SKM-1 treated with dmso at 0.1 percent for 144 hours (cell line): ENCODE results near the gene DDX56.
"Not testable (repeated sequence)": the region's sequence is repeated elsewhere in the genome, so short reads cannot be mapped to it uniquely, and the experiment has no call there.

ENCODE experiments used
- DNase-seq: peaks from one replicate; lab custom pipeline; 2025; ENCODE audit not compliant: unreplicated experiment; lab: John Stamatoyannopoulos, UW

The DDX56 gene

DNA sequence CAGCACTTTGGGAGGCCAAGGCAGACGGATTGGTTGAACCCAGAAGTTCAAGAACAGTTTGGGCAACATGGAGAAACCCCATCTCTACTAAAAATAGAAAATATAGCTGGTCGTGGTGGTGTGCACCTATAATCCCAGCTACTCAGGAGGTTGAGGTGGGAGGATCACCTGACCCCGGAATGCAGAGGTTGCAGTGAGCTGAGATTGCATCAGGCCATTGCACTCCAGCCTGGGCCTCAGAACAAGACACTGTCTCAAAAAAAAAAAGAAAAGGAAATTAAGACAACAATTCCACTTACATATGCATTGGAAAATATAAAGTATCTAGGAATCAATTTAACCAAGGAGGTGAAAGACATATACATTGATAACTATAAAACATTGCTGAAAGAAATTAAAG lies 25.5 kb upstream of the DDX56 start:
- DNase-seq: no peak

DNA sequence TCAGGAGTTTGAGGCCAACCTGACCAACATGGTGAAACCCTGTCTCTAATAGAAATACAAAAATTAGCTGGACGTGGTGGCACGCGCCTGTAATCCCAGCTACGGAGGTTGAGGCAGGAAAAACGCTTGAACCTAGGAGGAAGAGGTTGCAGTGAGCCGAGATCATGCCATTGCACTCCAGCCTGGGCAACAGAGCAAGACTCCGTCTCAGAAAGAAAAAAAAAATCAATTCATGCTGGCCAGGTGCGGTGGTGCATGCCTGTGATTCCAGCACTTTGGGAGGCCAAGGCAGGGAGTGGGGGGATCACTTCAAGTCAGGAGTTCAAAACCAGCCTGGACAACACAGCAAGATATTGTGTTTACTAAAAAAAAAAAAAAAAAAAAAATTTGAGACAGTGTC lies 23.5 kb upstream of the DDX56 start:
- DNase-seq: not testable (repeated sequence)

DNA sequence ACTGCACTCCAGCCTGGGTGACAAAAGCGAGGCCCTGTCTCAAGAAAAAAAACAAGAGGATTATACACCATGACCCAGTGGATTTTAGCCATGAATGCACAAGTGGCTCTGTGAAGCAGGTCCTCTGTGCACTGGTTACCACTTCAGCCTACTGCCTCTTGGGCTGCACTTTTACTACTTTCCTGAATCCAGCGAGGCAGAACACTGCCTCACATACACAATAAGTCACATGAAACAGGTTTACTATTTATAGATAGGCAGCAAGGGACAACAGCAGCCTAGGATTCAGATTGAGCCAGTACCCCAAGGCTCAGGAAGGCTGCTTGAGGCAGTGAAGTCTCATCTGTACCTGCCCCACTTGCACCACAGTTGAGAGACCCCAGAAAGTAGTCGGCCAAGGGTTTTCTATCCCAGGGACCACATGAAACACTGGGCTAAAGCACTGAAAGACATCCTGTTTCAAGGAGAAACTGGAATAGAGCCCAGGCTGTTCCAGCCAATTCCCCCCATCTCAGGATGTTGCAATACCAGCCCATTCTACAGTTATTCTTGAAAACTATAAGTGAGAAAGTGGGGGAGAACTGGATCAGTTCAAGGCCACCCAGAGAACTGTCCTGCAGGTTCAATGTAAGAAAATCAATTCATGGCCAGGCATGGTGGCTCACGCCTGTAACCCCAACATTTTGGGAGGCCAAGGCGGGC lies 22.4 kb upstream of the DDX56 start:
- no peak for DNase-seq

DNA sequence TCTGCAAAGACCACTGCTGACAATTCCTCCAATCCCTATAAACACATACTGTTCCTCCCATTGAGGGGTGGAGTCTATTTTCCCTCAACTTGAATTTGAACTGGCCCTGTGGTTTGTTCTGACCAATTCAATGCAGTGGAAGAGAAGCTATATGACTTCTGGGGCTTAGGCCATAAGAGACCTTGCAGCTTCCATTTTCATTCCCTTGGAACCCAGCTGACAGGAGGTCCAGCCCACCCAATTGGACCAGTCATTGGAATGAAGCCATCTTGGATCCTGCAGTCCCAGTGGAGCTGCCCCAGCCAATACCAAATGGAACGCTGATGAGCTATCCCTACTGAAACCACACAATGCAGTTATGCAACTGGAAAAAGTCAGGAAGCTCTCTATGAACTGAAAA lies 17.2 kb upstream of the DDX56 start:
- DNase-seq: no peak

DNA sequence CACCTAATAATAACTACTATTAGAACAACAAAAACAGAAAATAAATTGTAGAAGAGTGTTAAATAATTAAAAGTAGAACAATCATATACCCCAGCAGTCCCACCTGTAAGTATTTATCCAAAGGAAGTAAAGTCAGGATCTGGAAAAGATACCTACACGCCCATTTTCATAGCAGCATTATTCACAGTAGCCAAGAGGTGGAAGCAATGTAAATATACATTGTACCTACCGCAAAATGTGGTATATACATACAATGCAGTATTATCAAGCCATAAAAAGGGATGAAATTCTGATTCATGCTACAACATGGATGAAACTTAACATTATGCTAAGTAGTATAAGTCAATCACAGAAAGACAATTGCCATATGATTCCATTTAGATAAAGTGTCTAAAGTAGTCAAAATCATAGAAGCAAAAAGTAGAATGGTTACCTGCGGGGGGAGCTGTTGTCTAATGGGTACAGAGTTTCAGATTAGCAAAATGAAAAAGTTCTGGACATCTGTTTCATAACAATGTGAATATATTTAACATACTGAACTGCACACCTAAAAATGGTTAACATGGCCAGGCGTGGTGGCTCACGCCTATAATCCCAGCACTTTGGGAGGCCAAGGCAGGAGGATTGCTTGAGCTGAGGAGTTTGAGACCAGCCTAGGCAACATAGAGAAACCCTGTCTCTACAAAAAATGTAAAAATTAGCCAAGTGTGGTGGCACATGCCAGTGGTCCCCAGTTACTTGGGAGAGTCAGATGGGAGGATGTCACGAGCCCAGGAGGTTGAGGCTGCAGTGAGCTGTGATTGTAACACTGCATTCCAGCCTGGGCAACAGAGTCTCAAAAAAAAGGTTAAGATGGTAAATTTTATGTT lies 14.4 kb upstream of the DDX56 start:
- peak; percentile 35 for DNase-seq

DNA sequence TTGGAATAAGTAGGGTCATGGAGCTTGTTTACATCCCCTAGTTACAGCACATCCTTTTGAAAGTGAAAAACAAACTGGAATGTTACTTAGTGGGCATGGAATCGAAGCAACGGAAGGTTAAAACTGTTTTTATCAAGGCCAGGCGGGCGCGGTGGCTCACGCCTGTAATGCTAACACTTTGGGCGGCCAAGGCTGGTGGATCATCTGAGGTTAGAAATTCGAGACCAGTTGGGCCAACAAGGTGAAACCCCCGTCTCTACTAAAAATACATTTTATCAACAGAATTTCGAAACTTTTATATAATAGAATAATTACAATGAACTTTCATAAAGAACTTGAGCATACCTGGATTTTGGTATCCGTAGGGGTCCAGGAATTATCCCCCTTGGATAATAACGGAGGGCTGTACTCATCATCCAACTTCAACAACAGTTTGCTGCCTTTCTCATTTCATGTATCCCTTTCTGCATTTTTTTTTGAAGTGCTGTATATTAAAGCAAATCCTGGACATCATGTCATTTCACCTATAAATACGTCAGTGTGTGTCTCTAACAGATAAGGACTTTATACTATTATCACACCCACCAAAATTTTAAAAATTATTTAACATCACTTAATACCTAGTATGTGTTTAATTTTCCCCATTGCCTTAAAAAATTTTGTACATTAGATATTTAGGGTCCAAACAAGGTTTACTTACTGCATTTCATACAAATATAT lies 9.6 kb upstream of the DDX56 start:
- DNase-seq: no peak

DNA sequence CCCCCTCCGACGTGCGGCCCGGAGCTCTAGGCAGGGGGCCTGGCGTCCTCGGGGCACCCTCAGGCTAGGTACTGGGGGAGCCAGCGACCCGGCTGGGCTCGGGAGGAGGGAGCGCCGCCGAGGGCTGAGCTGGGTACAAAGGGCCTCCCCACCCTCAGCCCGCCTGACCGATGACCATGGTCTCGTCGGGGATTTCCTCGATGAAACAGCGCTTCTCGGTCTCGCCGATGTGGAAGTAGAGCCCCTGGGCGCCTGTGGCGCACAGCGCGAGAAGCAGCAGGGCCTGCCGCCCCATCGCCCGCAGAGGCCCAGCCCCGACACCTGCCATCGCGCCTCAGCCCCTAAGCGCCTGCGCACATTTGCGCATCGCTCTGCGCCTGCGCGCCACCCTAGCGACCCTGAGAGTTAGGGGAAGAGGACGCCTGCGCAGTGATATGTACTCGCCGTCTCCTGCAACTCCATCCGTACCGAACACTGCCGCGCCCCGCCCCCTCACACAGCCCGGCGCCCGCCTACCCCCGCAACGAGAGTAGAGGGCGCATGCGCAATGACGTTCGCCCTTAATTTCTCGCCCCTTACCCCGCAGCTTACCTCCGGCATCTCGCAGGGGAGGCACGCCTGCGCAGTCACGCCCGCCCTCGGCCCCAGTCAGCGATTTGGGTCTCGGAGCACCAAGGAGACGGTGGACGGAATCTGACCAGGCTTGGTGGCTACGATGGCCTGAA lies 8.3 kb upstream of the DDX56 start, which contains the start of gene TMED4:
Gene TMED4, minus strand, starts transcription at position 353 of the 725 bp plus-strand sequence. Its CDS starts 25 bp downstream, at position 328.
- peak; percentile 98 for DNase-seq

DNA sequence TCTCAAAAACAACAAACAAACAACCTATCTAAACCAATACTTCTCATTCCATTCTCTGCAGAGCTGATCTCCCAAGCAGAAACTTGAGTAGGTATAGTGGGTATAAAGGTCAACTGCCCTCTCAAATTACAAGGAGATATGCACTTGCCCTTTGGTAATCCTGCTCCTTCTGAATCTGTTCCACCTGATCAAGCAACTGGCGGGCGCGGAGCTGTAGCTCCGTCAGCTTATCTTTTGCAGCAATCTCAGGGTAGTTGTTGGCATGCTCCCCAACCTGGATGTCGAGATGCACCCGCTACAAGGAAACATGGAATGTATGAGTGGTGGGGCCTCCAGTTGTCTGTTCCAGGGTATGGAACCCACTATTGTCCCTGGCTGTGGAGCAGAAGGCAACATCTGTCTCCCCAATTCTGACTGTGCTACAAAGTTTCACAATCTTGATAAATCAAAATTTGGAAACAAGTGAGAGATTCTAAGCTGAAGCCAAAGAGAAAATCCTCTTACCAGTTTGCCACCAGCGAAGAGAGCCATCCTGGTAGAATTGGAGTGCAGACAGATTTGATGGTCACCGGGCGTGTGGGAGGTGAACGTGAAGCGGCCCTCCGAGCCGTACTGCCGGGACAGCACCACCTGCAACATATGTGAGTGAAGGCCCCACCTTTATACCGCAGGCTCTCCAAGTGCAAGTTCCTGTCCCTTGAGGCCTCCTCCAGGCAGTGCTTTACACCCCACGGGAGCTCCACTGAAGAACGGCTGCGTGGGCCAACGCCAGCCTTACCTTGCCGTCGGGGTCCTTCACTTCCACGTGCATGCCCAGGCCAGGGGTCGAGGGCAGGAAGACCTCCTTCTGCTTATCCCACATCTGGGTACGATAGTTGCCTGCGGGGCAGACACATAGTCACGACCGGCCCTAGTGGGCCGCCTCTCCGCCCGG lies 7.5 kb upstream of the DDX56 start:
- no peak for DNase-seq

DNA sequence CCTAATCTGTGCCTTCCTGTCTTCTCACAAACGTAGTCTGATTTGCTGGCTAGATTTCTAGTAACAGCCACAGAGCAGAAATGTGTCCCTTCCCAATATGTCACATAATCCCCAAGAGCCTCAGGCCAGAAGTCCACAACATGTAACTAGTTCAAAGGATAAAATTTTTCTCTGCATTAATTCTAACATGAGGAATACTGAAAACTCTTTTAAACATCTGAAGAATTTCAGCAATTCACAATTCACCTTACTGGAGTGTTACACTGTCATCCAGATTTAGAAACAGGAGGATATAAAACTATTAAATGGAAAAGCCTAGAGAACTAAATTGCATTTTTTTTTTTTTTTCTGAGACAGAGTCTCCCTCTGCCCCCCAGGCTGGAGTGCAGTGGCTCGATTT lies 2.5 kb upstream of the DDX56 start:
- no peak for DNase-seq

DNA sequence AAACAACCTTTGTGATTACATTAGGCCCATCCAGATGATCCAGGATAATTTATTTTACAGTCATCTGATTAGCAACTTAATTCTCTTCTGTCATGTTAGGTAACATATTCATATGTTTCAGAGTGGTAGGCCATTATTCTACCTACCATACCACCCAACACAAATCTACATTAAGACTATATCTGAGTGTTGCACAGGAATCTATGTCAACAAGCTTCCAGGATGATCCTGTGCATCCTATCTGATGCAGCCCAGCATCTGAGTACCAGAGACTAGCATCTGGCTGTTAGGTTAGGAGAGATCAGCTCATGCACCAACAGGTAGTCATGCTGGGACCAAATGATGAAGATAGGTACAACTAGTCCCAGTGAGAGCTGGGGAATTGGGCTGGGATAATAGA lies 1.3 kb upstream of the DDX56 start:
- DNase-seq: no peak

DNA sequence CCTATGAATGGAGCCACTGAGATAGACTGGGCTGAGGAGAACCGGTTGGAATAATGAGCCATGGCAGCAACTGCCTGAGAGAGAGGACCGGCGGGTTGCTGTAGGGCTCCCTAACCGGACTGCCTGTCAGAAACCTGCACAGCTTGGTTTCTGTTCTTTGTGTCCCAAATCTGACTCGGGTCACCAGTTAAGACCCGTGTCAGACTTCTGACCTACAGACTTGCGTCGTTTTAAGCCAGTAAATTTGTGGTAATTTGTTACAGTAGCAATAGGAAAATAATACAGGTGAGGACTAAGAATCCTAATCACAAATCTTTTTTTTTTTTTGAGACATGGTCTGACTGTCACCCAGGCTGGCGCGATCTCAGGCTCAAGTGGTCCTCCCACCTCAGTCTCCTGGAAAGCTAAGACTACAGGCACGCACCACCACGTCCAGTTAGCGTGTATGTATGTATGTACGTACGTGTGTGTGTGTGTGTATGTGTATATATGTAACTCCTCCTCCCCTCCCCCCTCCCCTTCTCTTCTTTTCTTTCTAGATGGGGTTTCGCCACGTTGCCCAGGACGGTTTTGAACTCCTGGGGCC lies 672 bp upstream of the DDX56 start:
- DNase-seq: no peak

DNA sequence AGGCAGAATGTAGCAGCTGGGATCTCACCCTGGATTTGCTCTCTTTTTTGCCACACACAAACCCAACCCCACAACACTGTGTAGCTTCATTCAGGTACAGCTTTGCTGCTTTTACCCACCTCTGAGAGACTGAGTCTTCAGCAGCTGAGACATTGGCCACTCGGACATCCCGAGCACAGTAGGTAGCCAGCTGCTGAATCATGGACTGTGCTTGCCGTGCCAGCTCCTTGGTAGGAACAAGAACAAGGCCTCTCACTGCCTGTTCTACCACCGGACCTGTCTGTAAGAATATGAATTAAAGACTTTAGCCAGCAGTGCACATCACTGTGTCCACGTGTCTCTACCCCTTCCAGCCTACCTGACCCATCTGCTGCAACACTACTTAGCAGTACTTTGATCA lies 937 bp downstream of the DDX56 start:
- no peak for DNase-seq

DNA sequence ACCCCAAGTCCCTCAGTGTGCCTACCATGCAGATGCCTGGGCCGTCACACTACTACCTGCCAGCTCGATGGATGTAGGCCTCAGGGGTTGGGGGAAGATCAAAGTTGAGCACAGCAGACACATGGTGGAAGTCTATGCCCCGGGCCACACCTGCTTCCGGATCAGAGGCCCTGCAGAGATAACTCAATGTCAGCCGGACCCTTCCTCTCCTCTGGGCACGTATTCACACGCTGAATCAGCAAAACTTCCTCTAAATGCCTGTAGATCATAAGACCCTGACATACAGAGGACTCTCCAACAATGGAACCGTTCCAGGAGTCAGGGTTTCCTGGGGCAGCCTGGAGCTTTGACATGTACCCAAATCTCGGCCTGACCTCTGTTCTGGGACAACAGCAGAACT lies 3.7 kb downstream of the DDX56 start:
- DNase-seq: no peak

DNA sequence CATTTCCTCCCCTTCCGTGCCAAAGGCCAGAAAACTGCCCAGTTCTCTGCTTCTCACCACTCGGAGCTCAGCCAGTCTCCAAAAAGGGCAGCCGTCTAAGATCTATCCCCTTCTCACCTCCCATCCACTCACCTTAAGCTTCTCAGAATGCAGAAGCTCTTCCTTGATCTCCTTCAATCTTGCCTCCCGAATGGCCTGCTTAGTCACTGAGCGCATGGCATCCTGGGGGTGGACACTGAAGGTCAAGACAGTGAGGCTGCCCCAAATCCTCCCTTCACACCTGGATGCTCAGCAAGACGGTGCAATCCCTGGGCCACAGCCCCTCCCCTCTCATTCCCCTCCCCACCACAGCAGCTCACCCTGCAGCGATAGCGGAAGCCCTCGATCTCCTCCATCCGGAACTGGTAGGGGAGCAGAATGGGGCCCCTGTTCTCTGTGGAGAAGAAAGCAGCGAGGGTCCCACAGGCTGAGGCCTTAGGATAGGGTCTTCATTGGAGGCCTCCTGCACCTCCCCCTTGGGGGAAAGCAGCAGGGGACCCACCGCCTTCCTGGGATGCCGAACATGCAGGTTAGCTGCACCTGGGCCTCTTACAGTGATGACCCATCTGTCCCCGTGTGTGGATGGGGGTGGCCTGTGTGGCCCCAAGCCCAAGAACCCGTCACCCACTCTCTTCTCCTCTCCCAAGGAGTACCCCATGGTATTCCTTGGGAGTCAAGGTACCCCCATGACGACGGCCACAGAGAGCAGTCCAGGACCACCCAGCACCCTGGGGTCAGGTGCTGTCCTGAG lies 4.7 kb downstream of the DDX56 start:
- no peak for DNase-seq

DNA sequence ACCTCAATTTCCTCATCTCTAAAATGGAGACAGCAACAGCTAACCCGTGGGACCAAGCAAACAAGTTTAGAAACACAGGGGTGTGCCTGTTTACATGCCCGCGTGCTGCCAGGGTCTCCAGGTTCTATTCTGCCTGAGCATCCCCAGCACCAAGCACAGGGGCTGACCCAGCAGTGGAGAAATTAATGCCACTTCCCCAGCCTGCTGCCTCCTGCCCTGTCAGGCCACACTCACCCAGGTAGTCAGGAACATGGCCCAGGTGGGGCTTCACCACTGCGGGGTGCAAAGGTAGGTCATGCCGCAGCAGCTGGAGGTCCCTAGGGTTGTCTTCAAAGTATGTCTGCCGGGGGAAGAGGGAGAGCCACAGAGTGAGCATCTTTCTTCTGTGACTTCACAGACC lies 5.8 kb downstream of the DDX56 start:
- DNase-seq: no peak

DNA sequence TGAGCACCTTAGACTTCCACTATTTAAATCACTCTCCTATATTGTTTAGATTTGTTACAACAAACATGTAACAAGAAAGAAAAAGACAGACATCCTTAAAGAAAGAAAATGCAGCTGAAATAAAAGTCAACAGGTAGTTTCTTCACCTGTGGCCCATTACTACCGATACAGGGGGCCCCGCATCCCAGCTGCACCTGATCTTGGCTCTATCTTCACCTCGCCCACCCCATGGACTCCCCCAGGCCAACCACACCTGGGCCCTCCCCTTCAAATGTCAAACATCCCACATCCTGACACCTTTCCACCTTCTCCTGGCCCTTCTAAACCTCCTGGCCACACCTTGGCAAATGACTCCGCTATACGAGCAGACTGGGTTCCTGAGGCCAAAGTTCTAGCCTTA lies 7.0 kb downstream of the DDX56 start:
- DNase-seq: no peak

DNA sequence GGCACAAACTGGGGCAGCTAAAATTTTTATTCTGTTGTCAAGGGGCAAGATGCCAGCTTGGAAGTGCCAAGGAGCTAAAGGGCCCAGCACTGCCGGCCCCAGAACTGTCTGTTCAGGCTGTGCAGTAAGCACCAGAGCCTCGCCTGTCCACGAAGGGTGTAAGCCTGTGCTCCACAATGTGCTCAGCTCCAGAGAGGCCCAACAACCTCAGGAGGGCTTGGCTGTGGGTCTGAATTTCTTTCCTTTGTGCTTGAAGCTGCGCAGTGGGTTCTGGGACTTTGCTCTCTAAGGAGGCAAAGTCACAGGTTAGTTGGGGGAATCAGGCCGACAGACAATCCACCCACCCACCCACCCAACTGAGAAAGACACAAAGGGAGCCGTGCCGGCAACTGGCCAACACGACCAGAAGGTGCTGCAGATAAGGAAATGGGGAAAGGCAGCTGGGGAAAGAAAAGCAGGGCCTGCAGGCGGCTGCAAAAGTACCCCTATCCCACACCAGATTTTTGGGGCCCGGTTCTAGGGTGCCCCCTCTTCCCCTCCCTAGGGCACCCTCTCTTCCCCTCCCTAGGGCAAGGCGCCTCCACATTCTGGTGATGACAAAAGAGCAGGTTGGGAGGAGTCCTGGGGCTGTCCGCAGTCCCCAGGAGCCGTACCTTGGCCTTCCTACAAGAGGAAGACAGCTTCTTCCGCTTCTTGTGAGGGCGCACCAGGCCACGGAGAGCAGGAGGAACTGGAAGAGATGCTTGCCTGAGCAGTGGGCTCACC lies 7.7 kb downstream of the DDX56 start:
- DNase-seq: no peak
